GM18861 (cell line): ENCODE measurements around the gene ADAR.

ENCODE experiments used
- ATAC-seq: cut with Tn5 transposase; IDR thresholded peaks from one replicate; pipeline ENCODE4 v1.9.1; 2021; ENCODE audit not compliant: unreplicated experiment

ADAR gene

DNA sequence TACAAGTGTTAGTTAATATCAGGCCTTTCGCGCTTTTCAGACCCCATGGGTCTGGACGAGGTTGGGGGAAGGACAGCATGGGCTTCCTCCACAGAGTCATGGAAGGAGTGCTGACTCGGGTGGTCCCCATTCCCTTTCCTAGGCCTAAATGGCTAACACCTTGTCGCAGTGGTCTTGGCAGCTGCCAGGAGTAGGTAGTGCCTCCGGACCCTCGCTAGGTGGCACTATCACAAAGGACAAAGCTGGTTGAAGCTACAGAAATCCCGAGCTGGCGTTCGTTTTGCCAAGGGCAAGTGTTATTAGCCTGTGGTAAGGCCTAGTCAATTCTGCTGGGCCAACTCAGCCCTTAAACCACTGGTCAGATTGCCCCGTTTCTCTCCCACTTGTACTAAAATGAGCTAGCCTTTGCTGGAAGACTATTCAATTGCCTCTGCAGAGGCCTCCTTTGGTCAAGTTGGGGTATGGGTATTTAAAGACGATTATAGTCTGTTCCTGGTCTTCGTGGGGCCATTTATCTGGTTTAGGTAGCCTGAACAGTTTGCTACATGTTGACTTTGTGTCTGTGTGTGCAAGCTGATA, 48.4 kb downstream of the ADAR start:
- ATAC-seq: peak; percentile 47

DNA sequence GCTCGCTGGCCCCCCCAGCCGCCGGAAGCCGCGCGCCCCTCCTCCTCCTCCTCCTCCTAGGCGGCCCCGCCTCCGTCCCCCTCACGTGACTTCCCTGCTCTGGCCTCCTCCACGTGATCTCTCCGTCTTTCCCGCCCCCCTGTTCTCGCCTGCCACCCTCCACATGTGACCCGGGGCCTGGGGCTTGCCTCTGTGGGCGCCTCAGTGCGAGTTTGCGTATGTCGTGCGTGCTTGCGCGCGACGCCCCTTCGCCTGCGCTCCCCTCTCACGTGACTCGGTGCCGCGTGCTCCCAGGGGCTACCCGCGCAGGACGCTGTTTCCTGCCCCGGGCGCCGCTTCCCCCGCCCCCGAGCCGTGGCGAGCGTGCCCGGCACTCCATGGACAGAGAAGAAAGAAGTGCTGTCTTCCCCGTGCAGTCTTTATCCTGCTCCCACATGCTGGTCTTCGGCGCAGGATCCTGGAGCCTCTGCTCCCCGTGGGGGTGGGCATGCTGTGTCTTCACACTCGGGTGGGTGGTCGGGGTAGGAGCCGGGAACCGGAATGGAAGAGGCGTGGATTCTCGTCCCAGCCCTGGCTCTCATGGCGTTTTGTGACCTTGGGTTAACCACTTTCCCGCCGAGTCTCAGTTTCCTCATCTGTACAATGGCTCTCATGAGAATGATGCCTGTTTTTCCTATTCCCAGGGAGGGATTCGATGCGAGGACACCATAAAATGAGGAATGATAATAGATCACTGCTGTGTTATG, 49.1 kb downstream of the ADAR start:
- peak; percentile 83 for ATAC-seq

DNA sequence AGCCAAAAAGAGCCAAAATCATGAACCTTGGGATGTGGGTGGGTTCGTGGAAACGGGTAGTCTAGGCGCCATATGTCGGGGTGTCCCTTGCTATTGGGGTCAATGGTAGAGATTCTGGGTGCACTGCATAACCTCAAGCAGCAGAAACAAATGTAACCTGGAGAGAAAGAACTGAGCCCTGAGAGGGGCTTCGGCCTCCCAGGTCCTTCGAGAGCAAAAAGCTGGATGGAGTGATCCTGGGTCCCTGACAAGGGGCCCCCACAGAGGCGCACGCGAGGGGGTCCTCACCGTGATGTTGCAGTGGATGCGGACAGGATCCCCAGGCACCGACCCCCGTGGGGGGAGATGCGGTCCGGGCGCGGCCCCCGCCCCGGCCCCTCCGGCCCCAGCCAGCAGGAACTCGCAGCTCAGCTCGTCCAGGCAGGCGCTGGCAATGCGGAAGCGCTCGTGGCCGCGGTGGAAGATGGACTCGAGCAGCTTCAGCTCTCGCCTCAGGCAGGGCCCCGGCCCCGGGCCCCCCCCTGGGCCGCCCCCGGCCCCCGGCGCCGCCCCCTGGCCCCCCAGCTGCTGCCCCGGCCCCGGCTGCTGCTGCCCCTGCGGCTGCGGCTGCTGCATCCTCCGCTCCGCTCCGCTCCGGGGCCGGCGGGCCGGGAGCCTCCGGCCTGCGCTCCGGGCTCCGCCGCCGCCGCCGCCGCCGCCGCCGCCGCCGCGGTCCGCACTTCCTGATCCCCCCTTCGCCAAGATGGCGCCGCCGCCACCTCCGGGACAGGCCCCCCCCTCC, 49.9 kb downstream of the ADAR start, which contains the start of gene UBE2Q1:
UBE2Q1 (minus strand) TSS at position 724 of the 781 bp plus-strand sequence; CDS start at position 615, 109 bp downstream.
- ATAC-seq: peak; percentile 11

DNA sequence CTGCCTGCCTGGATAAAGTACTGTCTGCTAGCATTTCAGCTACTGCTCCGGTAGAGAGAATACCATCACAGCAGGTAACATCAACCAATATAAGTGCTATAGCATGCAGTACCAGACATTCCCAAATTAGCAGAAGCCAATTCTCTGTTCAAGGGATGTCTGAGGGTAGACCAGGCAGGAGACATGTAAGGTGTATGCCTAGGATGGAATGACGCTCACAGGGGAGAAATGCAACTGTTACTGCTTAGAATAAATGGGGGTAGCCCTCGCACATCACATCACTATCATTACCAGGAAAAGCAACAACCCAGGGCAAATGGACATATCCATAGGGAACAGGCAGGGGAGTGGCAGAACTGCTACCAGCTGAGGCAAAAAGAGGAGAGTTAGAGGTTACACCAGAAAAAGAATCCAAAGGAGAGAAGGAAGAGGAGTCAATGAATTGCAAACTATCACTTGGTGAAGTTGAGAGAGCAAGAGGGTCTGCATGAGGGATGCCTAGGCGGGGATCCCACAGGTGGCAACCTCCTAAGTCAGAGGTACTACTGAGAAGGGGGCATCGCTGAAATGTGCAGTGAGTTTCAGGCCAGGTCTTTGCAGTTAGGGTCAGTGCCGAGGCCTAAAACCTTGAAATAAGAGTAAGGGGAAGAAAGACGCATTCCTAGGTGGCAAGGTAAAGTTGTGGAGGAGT, 50.6 kb downstream of the ADAR start:
- ATAC-seq: no peak

DNA sequence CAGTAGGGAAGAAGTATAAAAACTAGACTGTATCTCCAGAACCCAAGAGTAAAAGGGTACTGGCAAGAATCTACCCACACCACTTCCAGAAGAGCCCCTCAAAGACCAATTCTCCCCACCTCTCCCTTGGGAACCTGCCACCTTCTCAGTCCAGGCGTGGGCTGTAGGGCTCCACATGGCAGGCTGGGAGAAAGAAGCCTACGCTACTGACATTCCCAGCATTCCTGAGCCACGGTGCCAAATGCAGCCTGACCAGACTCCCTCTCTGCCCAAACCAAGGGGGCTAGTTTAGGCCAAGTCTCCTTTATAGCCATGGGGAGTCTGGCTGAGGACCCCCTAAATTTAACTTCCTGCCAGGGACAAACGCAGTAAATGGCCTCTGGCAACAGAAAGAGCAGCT, 51.6 kb downstream of the ADAR start:
- no peak for ATAC-seq

DNA sequence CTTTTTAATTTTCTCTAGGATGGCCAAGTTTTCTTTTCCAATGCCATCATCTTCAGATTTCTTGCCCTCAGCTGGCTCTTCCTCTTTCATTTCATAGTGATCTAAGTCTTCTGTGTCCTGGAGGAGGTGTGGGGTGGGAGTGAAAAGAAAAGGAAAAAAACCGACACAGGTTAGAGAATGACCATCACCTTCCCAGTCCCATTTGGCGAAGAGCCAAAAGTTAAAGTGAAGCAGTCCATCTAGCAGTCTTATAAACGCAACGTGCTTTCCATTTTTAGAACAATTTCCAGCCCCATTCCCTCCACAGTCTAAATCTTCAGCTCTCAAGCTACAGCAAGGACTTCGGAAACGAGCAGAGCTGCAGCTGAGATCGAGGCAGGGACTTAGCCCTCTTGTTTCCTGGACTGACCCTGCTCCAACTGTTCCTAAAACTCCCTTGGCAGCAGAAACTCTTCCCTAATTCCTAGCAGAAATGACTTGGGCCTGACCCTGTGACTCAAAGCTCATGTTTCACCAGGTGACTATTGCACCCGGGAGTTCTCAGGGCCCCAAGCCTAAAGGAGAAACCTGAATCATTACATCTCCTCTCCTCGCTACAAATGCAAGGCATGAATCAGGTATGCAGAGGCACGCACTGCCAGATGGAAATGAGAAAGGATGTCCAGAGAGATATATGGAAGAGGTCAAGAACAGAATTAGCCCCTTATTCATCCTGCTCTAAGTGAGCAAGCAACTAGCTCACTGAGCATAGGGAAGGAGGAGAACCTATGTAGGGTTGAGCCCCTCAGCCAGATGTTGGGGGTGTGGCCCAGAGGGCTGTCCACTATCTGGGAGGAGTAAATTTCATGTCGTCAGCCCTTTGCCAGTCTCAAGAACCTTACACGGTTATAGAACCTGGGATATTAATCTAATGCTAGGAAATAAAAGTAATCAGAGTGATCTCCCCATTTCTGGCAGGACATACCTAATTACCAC, 54.6 kb downstream of the ADAR start:
- no peak for ATAC-seq

DNA sequence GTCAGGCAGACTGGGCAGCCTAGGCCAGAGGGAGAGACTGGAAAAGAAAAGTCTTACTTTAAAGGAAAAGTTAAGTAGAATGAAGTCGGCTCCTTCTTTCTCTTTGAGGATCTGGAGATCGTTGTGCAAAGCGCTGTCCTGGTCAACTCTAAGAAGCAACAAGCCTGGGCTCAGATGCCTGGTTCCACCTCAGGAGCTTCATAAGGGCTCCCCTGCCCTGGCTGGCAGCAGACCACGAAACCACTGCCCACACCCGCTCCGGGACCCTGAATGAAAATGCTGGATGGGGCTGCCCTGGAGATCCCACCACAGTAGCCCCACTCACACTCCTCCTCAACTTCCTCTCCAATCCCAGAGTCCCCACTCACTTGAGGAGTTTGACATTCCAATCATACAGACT, 56.0 kb downstream of the ADAR start:
- ATAC-seq: no peak

DNA sequence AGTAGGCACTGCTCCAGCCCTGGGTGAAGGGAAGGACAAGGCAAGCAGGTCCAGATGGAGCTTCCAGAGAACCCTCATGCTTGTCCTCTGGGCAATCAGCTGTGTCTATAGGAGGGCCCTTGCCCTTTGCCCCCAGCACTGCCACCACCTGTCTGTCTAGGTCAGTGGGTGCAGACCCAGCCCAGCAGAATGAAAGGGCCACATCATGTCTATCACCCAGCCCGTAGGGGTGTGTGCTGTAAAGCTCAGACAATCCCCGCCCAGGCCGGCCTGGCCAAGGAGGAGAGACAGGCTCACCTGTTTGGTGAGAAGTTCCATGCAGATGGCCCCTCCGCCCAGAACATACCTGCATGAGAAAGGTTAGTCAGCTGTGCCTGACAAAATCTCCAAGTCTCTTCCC, 56.5 kb downstream of the ADAR start:
- no peak for ATAC-seq

DNA sequence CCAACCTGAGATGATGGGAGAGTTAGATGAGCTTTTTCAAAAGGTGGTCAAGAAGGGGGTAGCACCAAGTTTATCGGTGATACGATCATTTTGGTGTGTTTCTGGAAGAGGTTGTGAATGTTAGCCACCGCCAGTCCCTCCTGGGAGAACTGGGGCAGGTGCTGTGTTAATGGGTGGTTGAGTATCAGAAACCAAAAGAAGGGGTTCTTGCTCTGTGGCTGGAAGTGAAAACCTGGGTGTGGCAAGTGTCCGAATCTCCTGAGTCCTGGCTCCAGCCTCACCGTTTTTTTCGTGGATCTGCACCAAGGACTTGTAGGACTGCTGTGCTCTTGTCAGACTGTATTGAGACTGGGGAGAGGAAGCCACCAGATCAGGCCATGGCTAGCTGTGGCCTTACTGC, 57.3 kb downstream of the ADAR start:
- no peak for ATAC-seq

DNA sequence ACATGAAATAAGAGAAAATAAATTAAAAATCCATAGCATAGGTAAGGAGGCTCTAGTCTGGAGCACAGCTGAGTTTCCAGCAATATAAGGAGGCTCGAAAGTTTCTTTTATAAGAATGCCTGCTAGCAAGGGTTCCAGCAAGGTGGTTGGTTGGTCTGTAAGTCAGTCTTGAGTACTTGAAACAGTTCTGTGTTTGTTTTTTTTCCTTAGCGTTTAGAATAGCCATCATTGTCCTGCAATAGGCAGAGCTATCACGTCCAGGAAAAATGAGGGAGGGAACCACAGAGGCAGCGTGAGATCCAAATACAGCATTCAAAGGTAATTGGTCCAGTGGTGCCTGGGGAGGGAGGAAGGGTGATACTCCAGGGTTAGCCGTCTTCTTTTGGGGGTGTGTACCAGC, 57.9 kb downstream of the ADAR start:
- no peak for ATAC-seq

DNA sequence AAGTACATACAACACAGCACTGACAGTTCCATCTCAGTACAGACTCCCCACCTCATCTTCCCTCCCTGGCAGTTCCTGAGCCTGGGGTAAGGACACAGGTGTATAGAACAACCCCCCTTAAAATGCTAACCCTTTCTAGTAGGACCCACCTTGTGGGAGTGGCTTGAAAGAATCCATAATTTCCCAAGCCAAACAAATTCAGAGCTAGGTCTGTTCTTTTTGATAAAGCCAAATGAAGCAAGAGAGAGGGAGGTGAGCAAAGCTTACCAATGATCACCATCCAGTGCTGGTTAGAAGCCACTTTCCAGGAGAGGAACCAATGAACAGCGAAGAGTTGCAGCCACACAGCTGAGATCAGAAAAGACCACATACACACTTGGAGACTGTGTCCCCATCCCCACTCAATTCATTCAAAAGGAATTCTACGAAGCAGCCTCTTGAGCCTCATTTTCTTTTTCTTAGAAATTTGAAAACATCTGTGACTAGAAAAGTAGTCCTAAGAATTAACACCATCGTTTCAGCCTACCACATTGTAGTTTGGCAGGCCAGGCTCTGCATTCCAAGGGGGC, 58.7 kb downstream of the ADAR start:
- ATAC-seq: no peak

DNA sequence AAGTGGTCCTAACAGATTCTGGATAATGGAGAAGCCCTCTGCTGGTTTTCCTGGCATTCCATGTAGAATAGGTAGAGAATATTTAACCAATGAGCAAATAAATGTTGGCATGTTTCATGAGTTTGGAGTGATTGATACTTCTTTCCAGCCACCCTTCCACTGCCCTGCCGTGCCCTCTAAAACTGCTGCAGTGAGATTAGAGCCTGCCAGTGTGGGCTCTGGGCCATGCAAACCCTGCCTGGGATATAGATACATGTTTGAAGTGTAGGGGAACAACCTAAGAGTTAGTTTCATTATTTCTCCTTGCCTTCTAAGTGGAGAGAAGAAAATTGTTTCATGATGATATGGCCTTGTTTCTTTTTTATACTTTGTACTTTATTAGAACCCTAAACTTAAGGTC, 60.0 kb downstream of the ADAR start:
- no peak for ATAC-seq

DNA sequence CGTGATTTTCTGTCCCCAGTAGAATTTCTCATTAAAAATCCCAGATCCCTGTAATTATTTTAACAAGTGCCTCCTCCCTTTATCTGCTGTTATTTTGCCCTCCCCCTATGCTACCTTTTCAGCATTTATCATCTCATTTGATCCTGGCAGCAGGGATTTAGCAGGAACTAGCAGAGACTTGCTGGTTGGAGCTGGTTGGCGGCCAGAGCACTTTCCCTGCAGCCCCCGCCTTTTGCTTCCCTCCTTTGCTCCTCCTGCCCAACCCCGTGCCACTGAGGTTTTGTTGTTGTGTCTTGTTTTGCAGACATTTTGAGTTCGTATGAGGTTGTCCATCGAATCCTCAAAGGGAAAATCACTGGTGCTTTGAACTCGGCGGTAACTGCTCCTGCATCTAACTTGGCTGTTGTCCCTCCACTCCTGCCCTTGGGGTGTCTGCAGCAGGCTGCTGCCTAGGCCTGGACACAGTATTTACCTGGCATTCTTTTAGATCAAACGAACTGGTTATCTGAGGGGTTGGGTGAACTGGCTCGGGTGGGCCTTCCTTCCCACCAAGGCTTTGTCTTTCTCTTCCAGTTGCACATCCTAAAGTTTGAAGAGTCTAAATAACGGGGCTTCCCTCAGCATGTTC, 60.8 kb downstream of the ADAR start:
- no peak for ATAC-seq

DNA sequence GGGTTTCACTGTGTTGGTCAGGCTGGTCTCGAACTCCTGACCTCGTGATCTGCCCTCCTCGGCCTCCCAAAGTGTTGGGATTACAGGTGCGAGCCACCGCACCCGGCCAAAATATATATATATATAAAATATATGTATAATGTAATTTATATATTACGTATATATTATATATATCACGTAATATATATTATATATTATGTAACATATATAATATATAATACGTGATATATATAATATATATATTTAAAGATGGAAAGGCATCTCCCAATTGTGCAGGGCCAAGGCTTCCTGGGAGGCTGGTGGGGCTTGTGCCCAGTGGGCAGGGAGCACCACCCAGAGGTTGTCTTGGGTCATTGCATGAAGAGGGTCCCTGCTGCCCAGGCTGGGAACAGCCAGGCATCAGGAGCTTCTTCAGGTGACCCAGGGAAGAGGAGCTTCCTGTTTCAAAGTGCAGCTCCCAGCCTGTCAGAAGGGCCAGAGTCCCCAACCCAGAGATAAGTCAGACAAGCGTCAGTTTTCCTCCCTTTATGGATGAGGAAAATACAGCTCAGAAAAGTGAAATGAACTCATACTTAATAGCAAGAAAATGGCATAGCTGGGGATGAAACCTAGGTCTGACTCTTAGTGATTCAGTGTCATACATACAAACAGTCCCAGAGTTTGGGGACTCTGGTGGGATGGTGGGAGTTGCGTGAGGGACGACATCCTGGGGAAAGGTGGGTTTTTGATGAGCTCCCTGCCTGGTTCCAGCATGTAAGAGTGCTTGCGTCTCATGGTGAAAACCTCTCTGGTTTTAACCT, 61.5 kb downstream of the ADAR start:
- no peak for ATAC-seq

DNA sequence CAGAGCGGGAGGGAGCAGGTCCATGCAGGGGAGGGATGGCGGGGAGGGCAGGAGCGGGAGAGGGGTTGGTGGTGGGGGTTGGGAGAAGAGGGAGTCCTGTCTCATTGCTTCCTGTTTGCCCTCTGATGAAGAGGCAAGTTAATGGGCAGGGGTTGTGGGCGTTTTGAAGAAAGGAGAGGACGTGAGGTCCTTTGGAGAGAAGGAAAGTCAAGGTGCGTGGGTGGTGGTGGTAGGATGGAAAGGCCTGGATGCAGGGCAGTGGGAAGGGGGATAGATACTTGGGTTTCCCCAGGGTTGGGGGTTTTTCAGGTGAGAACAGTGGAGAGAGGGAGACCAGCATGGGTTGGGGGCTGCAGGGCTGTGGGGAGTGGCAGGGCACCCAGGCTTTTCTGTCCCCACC, 66.8 kb downstream of the ADAR start:
- ATAC-seq: no peak

DNA sequence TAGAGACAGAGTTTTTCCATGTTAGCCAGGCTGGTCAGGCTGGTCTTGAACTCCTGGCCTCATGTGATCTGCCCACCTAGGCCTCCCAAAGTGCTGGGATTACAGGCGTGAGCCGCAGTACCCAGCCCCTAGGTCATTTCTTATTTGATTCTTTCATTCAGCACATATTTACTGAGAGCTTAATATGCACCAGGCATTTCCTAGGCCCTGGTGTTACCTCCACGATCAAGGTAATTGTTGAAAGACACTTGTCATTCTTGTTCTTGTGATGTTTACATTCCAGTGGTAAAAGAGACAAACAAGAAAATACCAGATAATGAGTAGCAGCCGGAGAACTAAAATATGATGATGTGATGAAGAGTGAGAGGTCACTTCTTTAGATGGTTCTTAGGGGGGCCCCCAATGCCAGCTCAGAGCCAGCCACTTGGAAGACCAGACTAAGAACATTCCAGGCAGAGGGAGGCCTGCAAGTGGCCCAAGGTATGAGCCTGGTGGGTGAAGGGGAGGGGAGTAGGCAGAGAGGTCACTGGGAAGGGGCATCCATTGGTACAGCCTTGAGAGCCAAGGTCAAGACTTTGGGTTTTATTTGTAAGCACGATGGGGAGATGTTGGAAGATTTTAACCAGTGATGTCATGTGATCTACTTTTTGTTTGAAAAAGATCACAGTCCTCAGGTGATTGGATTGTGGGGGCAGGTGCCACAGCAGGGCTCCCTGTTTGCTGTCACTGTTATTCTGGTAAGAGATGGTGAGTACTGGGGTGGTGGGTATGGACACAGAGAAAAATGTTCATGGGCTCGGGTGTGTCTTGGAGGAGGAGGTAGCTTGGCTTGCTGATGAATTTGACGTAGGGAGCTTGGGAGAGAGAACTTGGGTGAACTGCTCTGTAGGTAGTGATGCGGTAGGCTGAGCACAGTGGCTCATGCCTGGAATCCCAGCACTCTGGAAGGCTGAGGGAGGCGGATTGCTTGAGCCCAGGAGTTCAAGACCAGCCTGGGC, 68.2 kb downstream of the ADAR start:
- ATAC-seq: no peak

DNA sequence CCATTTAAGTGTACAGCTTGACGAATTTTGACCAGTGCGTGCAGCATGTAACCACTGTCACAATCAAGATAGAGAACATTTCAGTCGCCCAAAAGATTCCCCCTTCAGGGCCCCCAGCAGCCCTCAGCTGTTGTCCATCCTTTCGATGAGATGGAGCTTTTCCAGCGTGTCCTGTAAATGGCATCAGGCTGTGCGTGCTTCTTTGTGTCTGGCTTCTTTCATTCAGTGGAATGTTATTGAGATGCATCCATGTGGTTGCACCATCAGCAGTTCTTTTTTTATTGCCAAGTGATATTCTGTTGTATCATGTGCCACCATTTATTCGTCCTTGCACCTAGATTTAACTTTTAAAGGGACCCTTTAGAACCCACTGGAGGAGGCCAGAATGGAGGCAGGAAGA, 71.4 kb downstream of the ADAR start:
- no peak for ATAC-seq
